Heart left ventricle (tissue), 16 donors: Measurements from ENCODE around the gene MYH3. TPM values are rescaled to one million over a fixed set of nuclear protein-coding genes. Genes with fewer than 3 reads are reported as not detected.
A peak's percentile ranks its signal among the peaks of the same experiment; 100 is the strongest.

ENCODE experiments used
- ATAC-seq, 4 donors: fragments of 200-7000 bp; cut with Tn5 transposase; one replicate each; pipeline ENCODE4 v1.9.1; 2020 to 2022; ENCODE audit warnings: moderate library complexity in 4 of 4, mild to moderate bottlenecking in 3 of 4, moderate number of reproducible peaks in 1 of 4
- DNase-seq, 5 donors: peaks; one replicate each; pipeline ENCODE4 v3.0.0-alpha.2; 2020
- H3K27ac ChIP-seq, 12 donors: fragments of 200-600 bp; sonication (generic) in 4 of 12; one replicate each; pipeline versions ENCODE4 v1.5.0 to v1.8.0; 2016 to 2022; ENCODE audit warnings: mild to moderate bottlenecking in 2 of 12
- H3K27me3 ChIP-seq, 9 donors: fragments of 200-600 bp; sonication (generic) in 2 of 9; one replicate each; pipeline versions ENCODE4 v1.5.1 to v1.8.0; 2016 to 2022; ENCODE audit warnings: mild to moderate bottlenecking in 3 of 9
- H3K36me3 ChIP-seq, 9 donors: fragments of 200-600 bp; sonication (generic) in 2 of 9; one replicate each; pipeline versions ENCODE4 v1.5.0 to v1.8.0; 2018 to 2022; ENCODE audit warnings: mild to moderate bottlenecking in 2 of 9
- H3K4me1 ChIP-seq, 12 donors: fragments of 200-600 bp; sonication (generic) in 4 of 12; one replicate each; pipeline versions ENCODE4 v1.5.0 to v1.8.0; 2016 to 2022; ENCODE audit warnings: mild to moderate bottlenecking in 3 of 12
- H3K4me3 ChIP-seq, 12 donors: fragments of 200-600 bp; sonication (generic) in 4 of 12; one replicate each; pipeline versions ENCODE4 v1.5.0 to v1.8.0; 2017 to 2022; ENCODE audit warnings: mild to moderate bottlenecking in 9 of 12, moderate library complexity in 4 of 12
- H3K9me3 ChIP-seq, 12 donors: fragments of 200-600 bp; sonication (generic) in 4 of 12; one replicate each; pipeline versions ENCODE4 v1.5.0 to v1.8.0; 2016 to 2022; ENCODE audit warnings: mild to moderate bottlenecking in 1 of 12
- POLR2A ChIP-seq, 2 donors: fragments of 450-650 bp; IDR thresholded peaks; one replicate each; pipeline ENCODE4 v1.6.1; 2017; ENCODE audit warnings: antibody characterized with exemption in 2 of 2, mild to moderate bottlenecking in 2 of 2, moderate library complexity in 2 of 2
- WGBS, 4 donors: extraction: QIAGEN DNeasy Blood & Tissue Kit in 2 of 4; methylation state at CpG; one replicate each; pipeline versions ENCODE4 v1.1.5 to v1.1.7; 2013 to 2018; 5-methylcytosine and 5-hydroxymethylcytosine counted together
- intact Hi-C, 10 donors: fragments of 100-400 bp; cut with DNase I; formaldehyde crosslinking; loops; one replicate each; pipeline versions ENCODE4 v1.11.1 to v1.14.2; 2022
- long read RNA-seq, 3 donors: library from polyadenylated mRNA; unstranded; transcript quantifications; one replicate each; pipeline ENCODE4 v2.0.0, GENCODE V29; 2020 to 2021
- polyA plus RNA-seq, 2 donors: library from polyadenylated mRNA; stranded (reverse); fragments of 200-250 nt; gene quantifications; one replicate each; pipeline ENCODE4 v1.2.3, GENCODE V29; 2013
- total RNA-seq, 9 donors: library from RNA; depleted of rRNA in 2 of 9; stranded (reverse); fragments of >200 nt in 2 of 9; fragmentation: NEBNext Ultra II Directional in 3 of 9; extraction: Animal tissue kit (Norgen Biotek cat#: 25700) in 3 of 9; gene quantifications; one replicate each; pipeline versions ENCODE4 v1.1.0 to v1.2.4, GENCODE V29; 2016 to 2023
- TF ChIP-seq, protein P1 (sequence below), 12 donors: fragments of 200-600 bp; sonication (generic) in 4 of 12; IDR thresholded peaks; one replicate each; pipeline versions ENCODE4 v1.5.0 to v1.8.0; 2018 to 2022; ENCODE audit warnings: antibody characterized with exemption in 12 of 12, mild to moderate bottlenecking in 5 of 12
- donor health status: ischemic (EF 13 %, LVEDD 7.1; RV severe dilation, severe dysfunction).
- donor health status: healthy with polysubstance abuse.
- donor health status: DM: no; HTN: yes; CAD: no.
- donor health status: DM: no; HTN: no; CAD: no.
- donor health status: ischemic (EF 25% LVEDD 6.9; RV normal size, moderate dysfunction).
- donor health status: ischemic (EF 25% LVEDD 5.7; RV mildly dilated, moderate dysfunction).
- donor health status: healthy.
- donor health status: DM: yes; HTN: yes; CAD: no.
- donor health status: ischemic (EF 35%, LVEDD 5.7; RV mildly dilated, moderate dysfunction).
- donor health status: nonischemic (EF 11% LVEDD 7.7; RV severe dilation, severe dysfunction).
- donor health status: DM: yes; HTN: yes; CAD: no.
- donor health status: PGD.
- donor health status: ischemic (EF 29% LVEDD 5.4; RV normal size, mild dysfunction).
- donor health status: nonischemic (EF 23%, LVEDD 6.1; RV moderate dilation, normal function).

MYH3 gene
- total RNA-seq (1 to 10 TPM in 1 of 9 donors, under 1 TPM in 8; 0.13 to 1.8 (median 0.62) TPM), polyA plus RNA-seq (1 to 10 TPM in 1 of 2 donors, under 1 TPM in 1; 0.57 to 1.2 TPM)
- long read RNA-seq, donor 1: 0 reads
- long read RNA-seq, donor 2: 0 reads
- long read RNA-seq, donor 3: 0 reads

DNA sequence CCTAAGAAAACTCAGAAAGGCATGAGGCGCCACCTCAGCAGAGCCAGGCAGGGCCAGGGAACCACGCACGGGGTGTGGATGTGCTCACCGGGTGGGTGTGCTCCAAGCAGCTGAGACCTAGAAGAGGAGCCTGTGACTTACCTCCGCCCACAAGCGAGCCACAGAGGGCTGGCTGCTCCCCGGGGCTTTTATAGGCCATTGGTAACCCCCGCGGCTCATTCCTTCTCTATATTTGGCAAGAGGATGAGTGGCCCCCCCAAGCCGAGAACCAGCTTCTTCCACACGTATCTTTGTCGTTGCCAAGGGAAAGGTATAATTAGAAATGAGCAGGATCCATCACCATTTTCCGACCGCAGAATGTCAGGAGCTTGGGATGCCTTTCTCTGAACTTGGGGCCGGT lies at the start of gene MYH3:
Gene MYH3, minus strand, starts transcription at position 162 of the 400 bp plus-strand sequence. CDS start 2,245 bp downstream, outside the sequence.
- intact Hi-C loops: no loop called here
- Histone ChIP-seq H3K4me1 (peaks cover 0 to 5% (median 0%) of the 10 kb centered on the region in 12 donors), H3K27me3 (no peaks in the 10 kb centered on the region), H3K4me3 (no peak within 1 kb of the TSS), H3K27ac (no peak within 1 kb of the TSS), H3K9me3 (no peaks in the 10 kb centered on the region), H3K36me3 (peaks cover 0 to 6% (median 0%) of the 10 kb centered on the region in 9 donors)
- no peak for DNase-seq
- WGBS, 4 donors: 74 to 80% (median 75%) methylated on average over 14 to 15 of the region's 15 CpGs
- no peak for TF ChIP-seq POLR2A (IDR thresholded peaks at IDR 0.05)
- TF ChIP-seq, protein P1, sequence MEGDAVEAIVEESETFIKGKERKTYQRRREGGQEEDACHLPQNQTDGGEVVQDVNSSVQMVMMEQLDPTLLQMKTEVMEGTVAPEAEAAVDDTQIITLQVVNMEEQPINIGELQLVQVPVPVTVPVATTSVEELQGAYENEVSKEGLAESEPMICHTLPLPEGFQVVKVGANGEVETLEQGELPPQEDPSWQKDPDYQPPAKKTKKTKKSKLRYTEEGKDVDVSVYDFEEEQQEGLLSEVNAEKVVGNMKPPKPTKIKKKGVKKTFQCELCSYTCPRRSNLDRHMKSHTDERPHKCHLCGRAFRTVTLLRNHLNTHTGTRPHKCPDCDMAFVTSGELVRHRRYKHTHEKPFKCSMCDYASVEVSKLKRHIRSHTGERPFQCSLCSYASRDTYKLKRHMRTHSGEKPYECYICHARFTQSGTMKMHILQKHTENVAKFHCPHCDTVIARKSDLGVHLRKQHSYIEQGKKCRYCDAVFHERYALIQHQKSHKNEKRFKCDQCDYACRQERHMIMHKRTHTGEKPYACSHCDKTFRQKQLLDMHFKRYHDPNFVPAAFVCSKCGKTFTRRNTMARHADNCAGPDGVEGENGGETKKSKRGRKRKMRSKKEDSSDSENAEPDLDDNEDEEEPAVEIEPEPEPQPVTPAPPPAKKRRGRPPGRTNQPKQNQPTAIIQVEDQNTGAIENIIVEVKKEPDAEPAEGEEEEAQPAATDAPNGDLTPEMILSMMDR (IDR thresholded peaks at IDR 0.05): no peak
- ATAC-seq: peak in 1 of 4 donors; percentile 25

DNA sequence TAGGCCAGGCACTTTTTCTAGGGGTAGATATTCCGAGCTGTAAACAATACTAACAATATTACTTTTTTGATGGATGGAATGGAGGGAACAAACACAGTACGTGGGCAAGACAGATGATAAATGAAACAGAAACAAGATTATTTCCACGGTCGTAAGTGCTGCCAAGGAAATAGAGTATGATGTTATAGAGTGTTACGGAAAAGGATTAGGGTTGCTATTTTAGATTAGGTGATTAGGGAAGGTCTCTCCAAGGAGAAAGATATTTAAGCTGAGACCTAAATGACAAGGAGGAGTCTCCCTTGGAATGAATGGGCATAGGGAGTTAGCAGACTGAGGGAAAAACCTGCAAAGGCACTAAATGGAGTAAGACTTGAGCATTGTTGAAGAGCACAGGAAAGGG lies 48.6 kb upstream of the MYH3 start:
- no peak overlapping the region for H3K4me3 ChIP-seq
- ATAC-seq: no peak
- no peak for DNase-seq
- no peaks in the 10 kb centered on the region for H3K27me3 ChIP-seq
- H3K4me1 ChIP-seq: peaks cover 0 to 15% (median 4%) of the 10 kb centered on the region in 12 donors
- TF ChIP-seq, protein P1 (IDR thresholded peaks at IDR 0.05): no peak
- TF ChIP-seq POLR2A (IDR thresholded peaks at IDR 0.05): no peak
- no peaks in the 10 kb centered on the region for H3K9me3 ChIP-seq
- H3K36me3 ChIP-seq: peaks cover 3 to 62% (median 57%) of the 10 kb centered on the region in 9 donors
- intact Hi-C loops: no loop called here
- no peak overlapping the region for H3K27ac ChIP-seq
- WGBS, 4 donors: 65 to 69% (median 68%) methylated on average over 5 of the region's 5 CpGs

DNA sequence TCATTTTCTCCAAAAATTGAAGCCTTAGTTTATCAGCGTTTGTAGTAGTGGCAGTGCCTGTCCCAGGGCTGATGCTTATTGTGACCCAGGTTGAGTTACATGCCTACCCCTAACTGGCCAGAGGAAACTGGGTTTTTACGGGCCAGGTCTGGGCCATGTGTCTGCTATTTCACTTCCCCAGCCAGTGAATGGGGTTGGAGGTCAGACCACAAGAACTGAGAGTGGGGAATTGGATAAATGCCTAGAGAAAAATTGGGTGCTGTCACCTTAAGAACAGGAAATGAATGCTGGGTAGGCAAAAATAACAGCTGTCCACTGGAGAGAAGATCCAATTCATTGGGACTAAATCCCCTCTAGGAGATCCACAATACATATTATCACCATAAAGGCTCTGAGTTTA lies 45.5 kb upstream of the MYH3 start:
- no peak overlapping the region for H3K27ac ChIP-seq
- TF ChIP-seq, protein P1 (IDR thresholded peaks at IDR 0.05): no peak
- no peak for TF ChIP-seq POLR2A (IDR thresholded peaks at IDR 0.05)
- intact Hi-C loops: no loop called here

DNA sequence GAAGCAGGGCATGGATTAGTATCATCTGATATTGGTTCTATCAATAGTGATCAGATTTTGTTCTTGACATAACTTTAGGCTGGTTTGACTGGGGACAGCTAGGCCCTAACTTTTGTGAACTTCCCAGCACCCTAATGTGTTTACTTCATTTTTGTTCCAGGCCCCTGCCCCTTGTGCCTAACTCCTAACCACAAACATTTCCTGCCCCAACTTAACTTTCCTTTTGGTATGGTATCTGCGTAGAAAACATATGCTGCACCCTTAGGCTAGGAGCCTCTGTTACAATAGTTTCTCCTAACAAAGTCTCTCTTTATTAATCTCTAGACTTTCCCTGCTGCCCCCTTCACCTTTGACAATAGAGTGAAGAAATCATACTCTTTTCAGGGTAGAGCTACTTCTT lies 42.7 kb upstream of the MYH3 start:
- H3K36me3 ChIP-seq: peaks cover 0 to 12% (median 8%) of the 10 kb centered on the region in 9 donors
- no peak for TF ChIP-seq POLR2A (IDR thresholded peaks at IDR 0.05)
- TF ChIP-seq, protein P1 (IDR thresholded peaks at IDR 0.05): no peak
- no peaks in the 10 kb centered on the region for H3K9me3 ChIP-seq
- peaks cover 6 to 52% (median 21%) of the 10 kb centered on the region in 12 donors for H3K4me1 ChIP-seq
- peak overlapping the region in 1 of 12 donors; percentile 29 for H3K27ac ChIP-seq
- intact Hi-C loops: no loop called here
- no peak for ATAC-seq
- no peak for DNase-seq
- WGBS, 4 donors: 84 to 100% (median 94%) methylated on average over 1 of the region's 1 CpG
- H3K4me3 ChIP-seq: no peak overlapping the region
- H3K27me3 ChIP-seq: no peaks in the 10 kb centered on the region

More for the DNA sequence above, 45.5 kb upstream of the MYH3 start:
- H3K36me3 ChIP-seq: peaks cover 2 to 31% (median 28%) of the 10 kb centered on the region in 9 donors
- peaks cover 0 to 35% (median 12%) of the 10 kb centered on the region in 12 donors for H3K4me1 ChIP-seq
- WGBS, 4 donors: 53 to 67% (median 61%) methylated on average over 2 of the region's 2 CpGs
- H3K27me3 ChIP-seq: no peaks in the 10 kb centered on the region
- DNase-seq: no peak
- no peak for ATAC-seq
- no peaks in the 10 kb centered on the region for H3K9me3 ChIP-seq
- H3K4me3 ChIP-seq: no peak overlapping the region
